Peyer's patch (tissue), 4 donors: ENCODE results near the gene ZNF726.

ENCODE experiments used
- CTCF ChIP-seq, 6 experiments: fragments of 450-650 bp in 4 of 6; fragments of 200-600 bp in 2 of 6; sonication (generic) in 1 of 6; IDR thresholded peaks; one replicate each; pipeline ENCODE4 v1.5.1; 2017 to 2019; ENCODE audit warnings: antibody characterized with exemption in 6 of 6, mild to moderate bottlenecking in 3 of 6, moderate library complexity in 1 of 6
- POLR2A ChIP-seq, 2 donors: fragments of 450-650 bp; IDR thresholded peaks; one replicate each; pipeline ENCODE4 v1.5.1; 2017; ENCODE audit warnings: antibody characterized with exemption in 2 of 2, mild to moderate bottlenecking in 2 of 2, moderate library complexity in 2 of 2

- TF ChIP-seq CTCF (IDR thresholded peaks at IDR 0.05) (no peak), POLR2A (IDR thresholded peaks at IDR 0.05) (no peak)
Measured at GRCh38 chr19:23956051-23956450, 41.4 kb downstream of the ZNF726 start.
